SK-MEL-5 (cell line): ENCODE measurements around the gene GALNTL6. TPM values are rescaled to one million over a fixed set of nuclear protein-coding genes. Genes with fewer than 3 reads are reported as not detected.

Source experiments
- DNase-seq: peaks from one replicate; pipeline ENCODE4 v3.0.0-alpha.2; 2016; ENCODE audit warnings: low read depth, low spot score
- in situ Hi-C: cut with HindIII; loops from 2 replicates; pipeline ENCODE4 v1.10.0; 2016; ENCODE audit warnings: low sequenced_read_pairs, high pct_unique_total_duplicates, low pct_unique_long_range_greater_than_20kb
- total RNA-seq: library from RNA; depleted of rRNA; stranded (reverse); fragments of >200 nt; shearing (Covaris generic); gene quantifications from 2 replicates; pipeline ENCODE4 v1.2.3, GENCODE V29; 2014

The GALNTL6 gene
- total RNA-seq, 1 experiment from 2014 or later = 2.4 TPM

GRCh38 chr4:172995704-172996103, 1182.5 kb downstream of the GALNTL6 start:
- in situ Hi-C loops = no loop called here
- no peak for DNase-seq

- in situ Hi-C loops = no loop called here
- no peak for DNase-seq
These were observed 1183.5 kb downstream of the GALNTL6 start for GRCh38 chr4:172996571-172997216.

GRCh38 chr4:172997217-172997609, 1184.0 kb downstream of the GALNTL6 start:
- in situ Hi-C loops = no loop called here
- DNase-seq = no peak

GRCh38 chr4:172997856-172998255, 1184.7 kb downstream of the GALNTL6 start:
- no peak for DNase-seq
- in situ Hi-C loops = no loop called here

- in situ Hi-C loops = no loop called here
- no peak for DNase-seq
These were observed 1185.6 kb downstream of the GALNTL6 start for GRCh38 chr4:172998527-172999469.

- DNase-seq = no peak
- in situ Hi-C loops = loop anchor here (25.0 kb wide), 1 partner anchor 261 kb away; no protein-coding TSS in a partner anchor
These were observed 1188.4 kb downstream of the GALNTL6 start for GRCh38 chr4:173001571-173001970.

GRCh38 chr4:173002830-173003561, 1189.8 kb downstream of the GALNTL6 start:
- no peak for DNase-seq
- in situ Hi-C loops = loop anchor here (25.0 kb wide), 1 partner anchor 259 kb away; no protein-coding TSS in a partner anchor

- in situ Hi-C loops = loop anchor here (25.0 kb wide), 1 partner anchor 256 kb away; no protein-coding TSS in a partner anchor
- DNase-seq = no peak
These were observed 1192.9 kb downstream of the GALNTL6 start for GRCh38 chr4:173005912-173006633.

- no peak for DNase-seq
- in situ Hi-C loops = loop anchor here (25.0 kb wide), 1 partner anchor 254 kb away; no protein-coding TSS in a partner anchor
These were observed 1195.2 kb downstream of the GALNTL6 start for GRCh38 chr4:173008436-173008835.

GRCh38 chr4:173009129-173009823, 1196.1 kb downstream of the GALNTL6 start:
- in situ Hi-C loops = loop anchor here (25.0 kb wide), 1 partner anchor 253 kb away; no protein-coding TSS in a partner anchor
- DNase-seq = peak; percentile 8

- no peak for DNase-seq
- in situ Hi-C loops = loop anchor here (25.0 kb wide), 1 partner anchor 250 kb away; no protein-coding TSS in a partner anchor
These were observed 1199.4 kb downstream of the GALNTL6 start for GRCh38 chr4:173012608-173013007.

GRCh38 chr4:173013232-173013930, 1200.2 kb downstream of the GALNTL6 start:
- in situ Hi-C loops = loop anchor here (25.0 kb wide), 1 partner anchor 249 kb away; no protein-coding TSS in a partner anchor
- DNase-seq = peak; percentile 67

- peak; percentile 42 for DNase-seq
- in situ Hi-C loops = loop anchor here (25.0 kb wide), 1 partner anchor 248 kb away; no protein-coding TSS in a partner anchor
These were observed 1200.9 kb downstream of the GALNTL6 start for GRCh38 chr4:173014113-173014558.

GRCh38 chr4:173014836-173015235, 1201.6 kb downstream of the GALNTL6 start:
- in situ Hi-C loops = loop anchor here (25.0 kb wide), 1 partner anchor 247 kb away; no protein-coding TSS in a partner anchor
- DNase-seq = no peak

GRCh38 chr4:173017802-173018201, 1204.6 kb downstream of the GALNTL6 start:
- DNase-seq = no peak
- in situ Hi-C loops = loop anchor here (25.0 kb wide), 1 partner anchor 244 kb away; no protein-coding TSS in a partner anchor

GRCh38 chr4:173018446-173018845, 1205.2 kb downstream of the GALNTL6 start:
- DNase-seq = no peak
- in situ Hi-C loops = loop anchor here (25.0 kb wide), 1 partner anchor 244 kb away; no protein-coding TSS in a partner anchor
